Lung (tissue), 12 donors: ENCODE results near the gene HYI. TPM values are rescaled to one million over a fixed set of nuclear protein-coding genes. Genes with fewer than 3 reads are reported as not detected.
A peak's percentile ranks its signal among the peaks of the same experiment; 100 is the strongest.

ENCODE experiments used
- ATAC-seq: fragments of 200-7000 bp; cut with Tn5 transposase; one replicate; pipeline ENCODE4 v1.9.1; 2020; ENCODE audit warnings: moderate number of reproducible peaks; ENCODE audit not compliant: insufficient read depth, low FRiP score
- DNase-seq, 3 donors: peaks; one replicate each; pipeline ENCODE4 v3.0.0-alpha.2; 2013 to 2017
- H3K27ac ChIP-seq, 2 donors: one replicate each; pipeline ENCODE4 v1.5.1; 2013; ENCODE audit warnings: mild to moderate bottlenecking in 2 of 2, moderate library complexity in 2 of 2, control low read depth in 1 of 2, inconsistent platforms in 1 of 2, low read depth in 1 of 2, low read length in 1 of 2
- H3K27me3 ChIP-seq, 3 donors: one replicate each; pipeline ENCODE4 v1.5.1; 2013; ENCODE audit warnings: low read length in 2 of 3; ENCODE audit not compliant: control insufficient read depth in 3 of 3, insufficient read depth in 3 of 3
- H3K36me3 ChIP-seq, 4 donors: one replicate each; pipeline ENCODE4 v1.5.1; 2013; ENCODE audit warnings: low read length in 4 of 4, mild to moderate bottlenecking in 1 of 4, moderate library complexity in 1 of 4; ENCODE audit not compliant: control insufficient read depth in 4 of 4, insufficient read depth in 4 of 4
- H3K4me1 ChIP-seq, 5 donors: one replicate each; pipeline ENCODE4 v1.5.1; 2013; ENCODE audit warnings: low read length in 5 of 5, mild to moderate bottlenecking in 2 of 5, moderate library complexity in 1 of 5; ENCODE audit not compliant: control insufficient read depth in 5 of 5, insufficient read depth in 5 of 5
- H3K4me3 ChIP-seq: one replicate; pipeline ENCODE4 v1.5.1; 2013; ENCODE audit warnings: mild to moderate bottlenecking, control low read depth, moderate library complexity
- H3K9ac ChIP-seq, 2 donors: one replicate each; pipeline ENCODE4 v1.5.1; 2013; ENCODE audit warnings: low read length in 2 of 2, control low read depth in 1 of 2; ENCODE audit not compliant: insufficient read depth in 1 of 2
- H3K9me3 ChIP-seq, 4 donors: one replicate each; pipeline ENCODE4 v1.5.1; 2013; ENCODE audit warnings: low read length in 3 of 4, mild to moderate bottlenecking in 1 of 4, moderate library complexity in 1 of 4; ENCODE audit not compliant: control insufficient read depth in 4 of 4, insufficient read depth in 3 of 4
- WGBS, 2 donors: extraction: QIAGEN DNeasy Blood & Tissue Kit; methylation state at CpG; one replicate each; pipeline ENCODE4 v1.1.7; 2013; 5-methylcytosine and 5-hydroxymethylcytosine counted together
- polyA plus RNA-seq, 2 donors: library from polyadenylated mRNA; stranded (reverse); fragments of 200-250 nt; gene quantifications; one replicate each; pipeline ENCODE4 v1.2.1, GENCODE V29; 2013
- total RNA-seq, 2 donors: library from RNA; depleted of rRNA in 1 of 2; stranded (reverse); fragments of >200 nt in 1 of 2; gene quantifications; one replicate each; pipeline ENCODE4 v1.2.1, GENCODE V29; 2014 to 2021
- TF ChIP-seq, protein P1 (sequence below): IDR thresholded peaks from 2 replicates; pipeline ENCODE4 v1.5.1; 2012; ENCODE audit warnings: mild to moderate bottlenecking; ENCODE audit errors: control extremely low read depth, extremely low read depth
- donor health status: control.
- donor health status: control.
- donor health status: Bipolar disorder and iron deficiency.
- donor health status: healthy.
- donor health status: DM: yes; HTN: yes; CAD: no.

Gene HYI
- total and polyA plus RNA-seq, 4 donors: 35.8 to 103 (median 69.4) TPM

DNA sequence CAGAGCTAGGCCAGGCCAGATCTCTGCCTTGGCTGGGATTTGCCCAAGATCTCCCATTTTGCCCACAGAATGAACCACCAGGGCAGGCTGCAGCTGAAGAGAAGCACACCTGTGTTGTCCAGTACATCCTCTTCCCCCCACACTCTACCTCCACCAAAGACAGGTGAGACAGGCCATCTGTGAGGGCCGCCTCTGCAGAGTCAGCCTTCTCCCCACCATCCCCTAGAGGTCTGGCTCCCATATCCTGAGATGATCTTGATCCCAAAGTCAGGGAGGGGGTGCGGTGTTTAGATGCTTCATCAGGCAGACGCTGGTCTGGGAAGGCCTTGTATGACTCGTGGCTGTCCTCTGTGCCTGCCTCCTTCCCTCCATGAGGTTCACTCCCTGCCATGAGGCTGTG lies 28.7 kb downstream of the HYI start:
- Histone ChIP-seq H3K36me3 (peaks cover 30 to 83% (median 49%) of the 10 kb centered on the region in 4 donors), H3K27me3 (no peaks in the 10 kb centered on the region), H3K9me3 (peaks cover 0 to 1% (median 0%) of the 10 kb centered on the region in 4 donors), H3K4me3 (no peak overlapping the region), H3K9ac (no peak overlapping the region), H3K4me1 (peaks cover 0 to 8% (median 0%) of the 10 kb centered on the region in 5 donors), H3K27ac (no peak overlapping the region)
- WGBS, 2 donors: 92 to 95% methylated on average over 4 of the region's 4 CpGs
- ATAC-seq (no peak), DNase-seq (no peak)
- TF ChIP-seq, protein P1, sequence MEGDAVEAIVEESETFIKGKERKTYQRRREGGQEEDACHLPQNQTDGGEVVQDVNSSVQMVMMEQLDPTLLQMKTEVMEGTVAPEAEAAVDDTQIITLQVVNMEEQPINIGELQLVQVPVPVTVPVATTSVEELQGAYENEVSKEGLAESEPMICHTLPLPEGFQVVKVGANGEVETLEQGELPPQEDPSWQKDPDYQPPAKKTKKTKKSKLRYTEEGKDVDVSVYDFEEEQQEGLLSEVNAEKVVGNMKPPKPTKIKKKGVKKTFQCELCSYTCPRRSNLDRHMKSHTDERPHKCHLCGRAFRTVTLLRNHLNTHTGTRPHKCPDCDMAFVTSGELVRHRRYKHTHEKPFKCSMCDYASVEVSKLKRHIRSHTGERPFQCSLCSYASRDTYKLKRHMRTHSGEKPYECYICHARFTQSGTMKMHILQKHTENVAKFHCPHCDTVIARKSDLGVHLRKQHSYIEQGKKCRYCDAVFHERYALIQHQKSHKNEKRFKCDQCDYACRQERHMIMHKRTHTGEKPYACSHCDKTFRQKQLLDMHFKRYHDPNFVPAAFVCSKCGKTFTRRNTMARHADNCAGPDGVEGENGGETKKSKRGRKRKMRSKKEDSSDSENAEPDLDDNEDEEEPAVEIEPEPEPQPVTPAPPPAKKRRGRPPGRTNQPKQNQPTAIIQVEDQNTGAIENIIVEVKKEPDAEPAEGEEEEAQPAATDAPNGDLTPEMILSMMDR: no peak

GRCh38 chr1:43423672-43424550 lies 29.8 kb downstream of the HYI start:
- Histone ChIP-seq H3K4me3 (no peak overlapping the region), H3K9ac (no peak overlapping the region), H3K36me3 (peaks cover 31 to 87% (median 51%) of the 10 kb centered on the region in 4 donors), H3K27me3 (no peaks in the 10 kb centered on the region), H3K9me3 (peaks cover 0 to 1% (median 0%) of the 10 kb centered on the region in 4 donors), H3K27ac (no peak overlapping the region), H3K4me1 (peaks cover 0 to 8% (median 0%) of the 10 kb centered on the region in 5 donors)
- 90 to 94% methylated on average over 23 of the region's 23 CpGs for WGBS, 2 donors
- TF ChIP-seq, protein P1: no peak
- ATAC-seq: no peak
- no peak for DNase-seq

DNA sequence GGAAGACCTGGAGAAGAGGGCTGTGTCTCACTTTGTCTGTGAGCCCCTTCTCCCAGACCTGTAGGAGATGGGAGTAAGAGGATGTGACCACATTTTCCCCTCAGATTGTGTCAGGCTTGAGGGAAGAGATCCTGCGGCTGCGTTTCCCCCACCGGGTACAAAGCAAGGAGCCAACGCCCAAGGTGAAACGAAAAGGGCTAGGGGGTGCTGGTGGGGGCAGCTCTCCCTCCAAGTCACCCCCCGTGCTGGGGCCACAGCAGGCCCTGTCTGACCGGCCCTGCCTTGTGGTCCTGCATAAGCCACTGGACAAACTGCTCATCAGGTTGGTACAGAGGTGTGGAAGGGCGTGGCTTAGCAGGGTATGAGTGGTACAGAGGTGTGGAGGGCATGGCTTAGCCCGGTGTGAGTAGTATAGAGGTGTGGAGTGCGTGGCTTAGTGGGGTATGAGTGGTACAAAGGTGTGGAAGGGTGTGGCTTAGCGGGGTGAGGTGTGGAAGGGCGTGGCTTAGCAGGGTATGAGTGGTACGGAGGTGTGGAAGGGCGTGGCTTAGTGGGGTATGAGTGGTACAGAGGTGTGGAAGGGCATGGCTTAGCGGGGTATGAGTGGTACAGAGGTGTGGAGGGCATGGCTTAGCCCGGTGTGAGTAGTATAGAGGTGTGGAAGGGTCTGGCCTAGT lies 30.6 kb downstream of the HYI start:
- H3K27ac ChIP-seq: peak overlapping the region in 1 of 2 donors; percentile 15
- peaks cover 38 to 86% (median 50%) of the 10 kb centered on the region in 4 donors for H3K36me3 ChIP-seq
- H3K9me3 ChIP-seq: peaks cover 0 to 1% (median 0%) of the 10 kb centered on the region in 4 donors
- H3K4me1 ChIP-seq: peaks cover 0 to 4% (median 0%) of the 10 kb centered on the region in 5 donors
- WGBS, 2 donors: 86 to 92% methylated on average over 16 of the region's 16 CpGs
- H3K27me3 ChIP-seq: no peaks in the 10 kb centered on the region
- no peak for ATAC-seq
- no peak overlapping the region for H3K4me3 ChIP-seq
- no peak for DNase-seq
- no peak overlapping the region for H3K9ac ChIP-seq
- TF ChIP-seq, protein P1: no peak
